Glutamatergic neuron (in vitro differentiated cells): Measurements from ENCODE around the gene ETV3L. TPM values are rescaled to one million over a fixed set of nuclear protein-coding genes. Genes with fewer than 3 reads are reported as not detected.
A peak's percentile ranks its signal among the peaks of the same experiment; 100 is the strongest.

Experiments used
- DNase-seq: peaks from one replicate; pipeline ENCODE4 v3.0.0; 2022
- H3K27ac Mint-ChIP-seq: one replicate; pipeline ENCODE4 v1.8.0; 2020; ENCODE audit warnings: mild to moderate bottlenecking, mixed read lengths, inconsistent platforms; ENCODE audit not compliant: unreplicated experiment
- H3K27me3 Mint-ChIP-seq: one replicate; pipeline ENCODE4 v1.8.0; 2020; ENCODE audit warnings: mild to moderate bottlenecking, moderate library complexity, mixed read lengths, inconsistent platforms; ENCODE audit not compliant: unreplicated experiment
- H3K36me3 Mint-ChIP-seq: one replicate; pipeline ENCODE4 v1.8.0; 2020; ENCODE audit warnings: mild to moderate bottlenecking, mixed read lengths, inconsistent platforms; ENCODE audit not compliant: unreplicated experiment
- H3K4me1 Mint-ChIP-seq: one replicate; pipeline ENCODE4 v1.8.0; 2020; ENCODE audit warnings: mild to moderate bottlenecking, low read depth, mixed read lengths, inconsistent platforms; ENCODE audit not compliant: unreplicated experiment
- H3K4me3 Mint-ChIP-seq: one replicate; pipeline ENCODE4 v1.8.0; 2020; ENCODE audit warnings: mild to moderate bottlenecking, mixed read lengths, inconsistent platforms; ENCODE audit not compliant: unreplicated experiment
- H3K9me3 Mint-ChIP-seq: one replicate; pipeline ENCODE4 v1.8.0; 2020; ENCODE audit warnings: mild to moderate bottlenecking, moderate library complexity, mixed read lengths, inconsistent platforms; ENCODE audit not compliant: unreplicated experiment
- total RNA-seq: library from RNA; stranded (reverse); fragmentation: NEBNext Ultra II Directional; extraction: Animal tissue kit (Norgen Biotek cat#: 25700); gene quantifications from one replicate; pipeline ENCODE4 v1.2.1, GENCODE V29; 2021; ENCODE audit not compliant: unreplicated experiment
- TF ChIP-seq, protein P1 (sequence below): fragments of 200-600 bp; sonication (generic); IDR thresholded peaks from one replicate; pipeline ENCODE4 v1.5.0; 2021; ENCODE audit not compliant: partially characterized antibody, unreplicated experiment

The ETV3L gene
- total RNA-seq, 1 donor from 2014 or later: not detected

DNA sequence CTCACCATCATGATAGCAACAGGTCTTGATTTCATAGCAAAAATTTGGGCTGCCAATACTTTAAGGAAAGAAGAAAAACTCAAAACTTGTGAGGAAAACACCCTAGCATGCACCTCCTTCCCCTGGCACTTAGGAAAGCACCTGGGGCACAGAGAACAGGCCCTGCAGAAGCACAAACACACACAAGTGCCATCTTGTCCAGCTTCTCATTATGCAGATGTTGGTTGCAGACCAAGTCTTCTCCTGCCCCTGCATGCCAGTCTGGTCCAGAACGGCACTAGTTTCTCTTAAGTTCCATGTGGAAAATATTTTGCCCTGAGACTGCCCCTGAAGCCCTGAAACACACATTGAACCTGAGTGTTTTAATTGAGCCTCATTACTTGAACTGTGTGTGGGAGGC is 44.9 kb upstream of the ETV3L start:
- TF ChIP-seq, protein P1, sequence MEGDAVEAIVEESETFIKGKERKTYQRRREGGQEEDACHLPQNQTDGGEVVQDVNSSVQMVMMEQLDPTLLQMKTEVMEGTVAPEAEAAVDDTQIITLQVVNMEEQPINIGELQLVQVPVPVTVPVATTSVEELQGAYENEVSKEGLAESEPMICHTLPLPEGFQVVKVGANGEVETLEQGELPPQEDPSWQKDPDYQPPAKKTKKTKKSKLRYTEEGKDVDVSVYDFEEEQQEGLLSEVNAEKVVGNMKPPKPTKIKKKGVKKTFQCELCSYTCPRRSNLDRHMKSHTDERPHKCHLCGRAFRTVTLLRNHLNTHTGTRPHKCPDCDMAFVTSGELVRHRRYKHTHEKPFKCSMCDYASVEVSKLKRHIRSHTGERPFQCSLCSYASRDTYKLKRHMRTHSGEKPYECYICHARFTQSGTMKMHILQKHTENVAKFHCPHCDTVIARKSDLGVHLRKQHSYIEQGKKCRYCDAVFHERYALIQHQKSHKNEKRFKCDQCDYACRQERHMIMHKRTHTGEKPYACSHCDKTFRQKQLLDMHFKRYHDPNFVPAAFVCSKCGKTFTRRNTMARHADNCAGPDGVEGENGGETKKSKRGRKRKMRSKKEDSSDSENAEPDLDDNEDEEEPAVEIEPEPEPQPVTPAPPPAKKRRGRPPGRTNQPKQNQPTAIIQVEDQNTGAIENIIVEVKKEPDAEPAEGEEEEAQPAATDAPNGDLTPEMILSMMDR: no peak
- Mint-ChIP-seq H3K4me1 (no peaks in the 10 kb centered on the region), H3K27ac (no peak overlapping the region), H3K9me3 (peaks cover 2% of the 10 kb centered on the region), H3K4me3 (no peak overlapping the region), H3K27me3 (no peaks in the 10 kb centered on the region), H3K36me3 (no peaks in the 10 kb centered on the region)
- no peak for DNase-seq

DNA sequence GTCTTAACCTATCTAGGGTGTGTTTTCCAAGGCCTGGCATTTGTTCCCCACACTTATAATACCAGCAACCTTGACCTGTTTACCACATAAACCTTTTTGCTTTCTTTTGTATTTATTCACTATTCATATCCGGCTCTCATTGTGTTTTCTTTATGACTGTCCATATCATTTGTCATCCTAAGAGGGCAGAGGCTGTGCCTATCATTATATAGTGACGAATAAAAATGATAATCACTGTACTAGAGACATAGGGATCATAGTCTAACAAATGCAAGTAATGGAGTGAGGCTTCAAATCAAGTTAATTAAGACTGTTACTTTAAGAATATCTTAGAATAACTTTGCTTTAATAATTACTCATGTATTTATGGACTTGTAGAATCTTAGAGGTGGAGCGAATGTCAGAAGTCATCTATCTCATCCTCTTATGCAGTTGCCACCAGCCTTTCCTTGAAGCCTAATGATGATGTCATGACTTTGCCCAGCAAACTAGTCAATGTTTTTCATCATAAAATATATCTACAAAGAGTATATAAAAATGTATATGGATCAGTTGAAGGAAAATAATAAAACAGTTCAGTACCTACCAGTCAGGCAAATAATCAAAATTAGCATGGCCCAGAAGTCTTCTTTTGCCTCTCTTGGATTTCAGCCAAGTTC is 43.3 kb upstream of the ETV3L start:
- Mint-ChIP-seq H3K27me3 (peaks cover 5% of the 10 kb centered on the region), H3K27ac (no peak overlapping the region), H3K36me3 (no peaks in the 10 kb centered on the region), H3K4me3 (no peak overlapping the region), H3K4me1 (peaks cover 3% of the 10 kb centered on the region), H3K9me3 (peaks cover 2% of the 10 kb centered on the region)
- TF ChIP-seq, protein P1: no peak
- DNase-seq: no peak

DNA sequence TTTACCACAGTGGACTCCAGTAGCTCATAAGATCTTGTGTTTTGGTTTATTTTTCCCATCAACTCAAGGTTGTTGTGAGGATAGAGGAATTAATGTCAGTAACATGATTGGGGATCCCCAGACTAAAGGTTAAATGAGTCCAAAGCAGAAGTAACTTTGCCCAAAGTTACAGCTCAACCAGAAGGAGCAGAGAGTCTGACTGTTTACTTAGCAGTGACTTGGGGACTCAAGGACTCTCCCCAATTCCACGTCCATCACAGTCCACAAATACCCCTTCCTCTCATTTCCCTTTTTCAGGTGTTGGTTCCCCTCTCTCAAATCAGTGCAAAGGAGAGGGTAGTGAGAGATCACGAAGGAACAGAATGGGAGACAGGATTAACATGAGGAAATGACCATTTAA is 42.6 kb upstream of the ETV3L start:
- TF ChIP-seq, protein P1: no peak
- peaks cover 3% of the 10 kb centered on the region for H3K9me3 Mint-ChIP-seq
- no peak overlapping the region for H3K4me3 Mint-ChIP-seq

DNA sequence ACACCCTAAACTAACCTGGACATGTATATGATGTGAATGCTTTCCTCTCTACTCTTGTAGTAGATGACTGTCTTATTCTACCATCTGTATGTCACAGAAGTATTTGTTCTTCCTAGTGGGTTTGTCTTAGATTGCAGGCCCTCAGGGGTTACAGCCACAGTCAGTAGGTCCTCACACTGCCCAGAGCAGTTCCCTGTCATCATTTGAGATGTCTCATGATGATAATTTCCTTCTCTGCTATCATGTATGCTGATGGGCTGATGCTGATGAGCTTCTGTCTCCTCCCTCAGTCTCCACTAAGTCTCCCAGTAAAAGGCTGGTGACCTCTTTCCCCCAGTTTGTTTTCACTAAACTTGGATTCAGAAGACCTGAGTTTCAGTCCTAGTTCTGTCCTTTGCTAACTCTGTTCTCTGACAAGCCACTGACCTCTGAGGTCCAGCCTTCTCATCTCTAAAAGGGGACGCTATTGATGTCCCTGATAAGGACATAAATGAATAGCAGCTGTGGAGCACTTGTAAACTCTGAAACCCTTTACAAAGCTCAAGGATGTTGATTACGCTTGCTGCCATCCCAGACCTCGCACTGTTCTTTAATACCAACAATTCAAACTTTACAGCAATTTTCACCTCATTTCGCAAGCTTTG is 41.7 kb upstream of the ETV3L start:
- H3K27me3 Mint-ChIP-seq: peaks cover 16% of the 10 kb centered on the region
- no peak overlapping the region for H3K27ac Mint-ChIP-seq
- TF ChIP-seq, protein P1: no peak
- no peak overlapping the region for H3K4me3 Mint-ChIP-seq
- H3K36me3 Mint-ChIP-seq: no peaks in the 10 kb centered on the region
- DNase-seq: no peak
- peaks cover 10% of the 10 kb centered on the region for H3K9me3 Mint-ChIP-seq
- H3K4me1 Mint-ChIP-seq: peaks cover 10% of the 10 kb centered on the region

More for the DNA sequence above, 42.6 kb upstream of the ETV3L start:
- no peaks in the 10 kb centered on the region for H3K36me3 Mint-ChIP-seq
- no peak overlapping the region for H3K27ac Mint-ChIP-seq
- peaks cover 3% of the 10 kb centered on the region for H3K4me1 Mint-ChIP-seq
- H3K27me3 Mint-ChIP-seq: peaks cover 12% of the 10 kb centered on the region
- no peak for DNase-seq

DNA sequence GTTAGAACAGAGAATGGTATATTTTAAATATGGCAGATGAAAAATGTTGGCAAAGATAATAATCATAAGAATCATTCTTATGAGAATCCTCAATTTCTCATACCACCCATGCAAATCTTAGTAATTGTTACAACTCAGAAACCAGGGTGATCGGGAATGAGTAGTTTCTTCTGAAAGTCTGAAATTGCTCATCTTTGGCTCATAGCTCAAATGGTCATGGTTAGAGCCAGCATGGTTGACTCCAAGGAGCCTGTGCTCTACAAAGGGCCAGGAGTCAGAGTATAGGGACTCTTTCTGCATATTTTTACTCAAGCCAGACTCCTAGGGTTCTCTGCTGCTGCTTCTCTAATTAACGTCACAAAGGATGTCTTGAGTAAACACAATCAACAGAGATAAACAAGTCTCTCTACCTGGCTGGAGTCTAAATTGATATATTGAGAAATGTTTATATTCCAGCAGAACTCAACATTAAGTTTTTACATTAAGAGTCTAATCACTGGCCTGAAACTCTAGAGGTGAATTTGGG is 40.5 kb upstream of the ETV3L start:
- Mint-ChIP-seq H3K4me1 (peaks cover 11% of the 10 kb centered on the region), H3K4me3 (peak overlapping the region; percentile 97), H3K27me3 (peaks cover 16% of the 10 kb centered on the region)

More for the DNA sequence above, 40.5 kb upstream of the ETV3L start:
- Mint-ChIP-seq H3K27ac (no peak overlapping the region), H3K36me3 (no peaks in the 10 kb centered on the region), H3K9me3 (peaks cover 12% of the 10 kb centered on the region)
- TF ChIP-seq, protein P1: no peak
- no peak for DNase-seq
